OCI-LY7 (cell line): ENCODE data around the gene TBX4. TPM values are rescaled to one million over a fixed set of nuclear protein-coding genes. Genes with fewer than 3 reads are reported as not detected.

Source experiments
- BruUV-seq: library from RNA; stranded (reverse); fragments of 400-500 nt; replicated peaks from 2 replicates; lab custom pipeline; 2021; lab: Mats Ljungman, UMichigan
- CTCF ChIA-PET: fragments of 300-600 bp; sonication (Branson Sonifier 250); formaldehyde crosslinking; loops from one replicate; lab custom pipeline; 2022; ENCODE audit warnings: antibody characterized with exemption; ENCODE audit not compliant: unreplicated experiment; lab: Charles Lee
- POLR2A ChIA-PET: fragments of 300-600 bp; sonication (Branson Sonifier 250); formaldehyde crosslinking; loops from one replicate; lab custom pipeline; 2022; ENCODE audit warnings: antibody characterized with exemption; lab: Charles Lee
- DNase-seq: peaks from one replicate; pipeline ENCODE4 v3.0.0-alpha.2; 2015; ENCODE audit warnings: low spot score
- H2AFZ ChIP-seq: fragments of 200-600 bp; sonication (generic), shearing (Covaris generic); 2 replicates; pipeline ENCODE4 v1.6.1; 2014; ENCODE audit warnings: mild to moderate bottlenecking, antibody characterized with exemption, low read length, moderate library complexity
- H3K27ac ChIP-seq: fragments of 200-600 bp; sonication (generic); 2 replicates; pipeline ENCODE4 v1.5.1; 2014; ENCODE audit warnings: mixed run types, low read depth, mild to moderate bottlenecking, moderate library complexity, low read length, inconsistent platforms; ENCODE audit not compliant: poor library complexity, severe bottlenecking
- H3K36me3 ChIP-seq: fragments of 200-600 bp; sonication (generic); 2 replicates; pipeline ENCODE4 v1.6.1; 2014; ENCODE audit warnings: mild to moderate bottlenecking, antibody characterized with exemption, low read length, moderate library complexity, mixed read lengths; ENCODE audit not compliant: insufficient read depth
- H3K4me1 ChIP-seq: fragments of 200-600 bp; sonication (generic); 2 replicates; pipeline ENCODE4 v1.5.1; 2014; ENCODE audit warnings: mild to moderate bottlenecking, low read length; ENCODE audit not compliant: insufficient read depth, poor library complexity, severe bottlenecking
- H3K4me2 ChIP-seq: fragments of 200-600 bp; sonication (generic); 2 replicates; pipeline ENCODE4 v1.6.1; 2014; ENCODE audit warnings: mild to moderate bottlenecking, low read length
- H3K4me3 ChIP-seq: fragments of 200-600 bp; sonication (generic); 2 replicates; pipeline ENCODE4 v1.5.1; 2014; ENCODE audit warnings: mild to moderate bottlenecking, low read depth, low read length; ENCODE audit not compliant: poor library complexity, severe bottlenecking
- H3K79me2 ChIP-seq: fragments of 200-600 bp; sonication (generic); 2 replicates; pipeline ENCODE4 v1.6.1; 2016; ENCODE audit warnings: low read depth, mild to moderate bottlenecking, low read length, moderate library complexity, mixed read lengths; ENCODE audit not compliant: insufficient read depth
- H3K9me2 ChIP-seq: fragments of 200-600 bp; sonication (generic); 2 replicates; pipeline ENCODE4 v1.6.1; 2016; ENCODE audit warnings: mild to moderate bottlenecking, low read length, mixed read lengths; ENCODE audit not compliant: insufficient read depth
- H3K9me3 ChIP-seq: fragments of 200-600 bp; sonication (generic); 2 replicates; pipeline ENCODE4 v1.6.1; 2014; ENCODE audit warnings: mild to moderate bottlenecking, mixed run types, low read length, mixed read lengths
- H4K20me1 ChIP-seq: fragments of 200-600 bp; sonication (generic); 2 replicates; pipeline ENCODE4 v1.6.1; 2014; ENCODE audit warnings: mild to moderate bottlenecking, antibody characterized with exemption, low read length, moderate library complexity, mixed read lengths; ENCODE audit not compliant: insufficient read depth
- EZH2phosphoT487 ChIP-seq: fragments of 200-600 bp; sonication (generic); IDR thresholded peaks from 2 replicates; pipeline ENCODE4 v1.6.1; 2018; ENCODE audit warnings: low read depth, borderline replicate concordance, mild to moderate bottlenecking, mixed run types, antibody characterized with exemption, low read length, moderate library complexity, mixed read lengths
- intact Hi-C: fragments of 100-400 bp; cut with micrococcal nuclease; formaldehyde crosslinking; loops from one replicate; pipeline ENCODE4 v1.10.0; 2022; ENCODE audit not compliant: unreplicated experiment
- total RNA-seq, 2 experiments: library from RNA; depleted of rRNA in 1 of 2; stranded (reverse); fragments of >200 nt in 1 of 2; shearing (Covaris generic) in 1 of 2; gene quantifications; 2 replicates each; pipeline ENCODE4 v1.2.3, GENCODE V29; 2014 to 2022
- TF ChIP-seq, protein P1 (sequence below): fragments of 200-600 bp; sonication (generic); conservative IDR thresholded peaks from 2 replicates; pipeline ENCODE4 v1.5.1; 2014; ENCODE audit warnings: mild to moderate bottlenecking, antibody characterized with exemption, low read length, moderate library complexity, mixed read lengths

TBX4 gene
- total RNA-seq, 2 experiments from 2014 or later = not detected

DNA sequence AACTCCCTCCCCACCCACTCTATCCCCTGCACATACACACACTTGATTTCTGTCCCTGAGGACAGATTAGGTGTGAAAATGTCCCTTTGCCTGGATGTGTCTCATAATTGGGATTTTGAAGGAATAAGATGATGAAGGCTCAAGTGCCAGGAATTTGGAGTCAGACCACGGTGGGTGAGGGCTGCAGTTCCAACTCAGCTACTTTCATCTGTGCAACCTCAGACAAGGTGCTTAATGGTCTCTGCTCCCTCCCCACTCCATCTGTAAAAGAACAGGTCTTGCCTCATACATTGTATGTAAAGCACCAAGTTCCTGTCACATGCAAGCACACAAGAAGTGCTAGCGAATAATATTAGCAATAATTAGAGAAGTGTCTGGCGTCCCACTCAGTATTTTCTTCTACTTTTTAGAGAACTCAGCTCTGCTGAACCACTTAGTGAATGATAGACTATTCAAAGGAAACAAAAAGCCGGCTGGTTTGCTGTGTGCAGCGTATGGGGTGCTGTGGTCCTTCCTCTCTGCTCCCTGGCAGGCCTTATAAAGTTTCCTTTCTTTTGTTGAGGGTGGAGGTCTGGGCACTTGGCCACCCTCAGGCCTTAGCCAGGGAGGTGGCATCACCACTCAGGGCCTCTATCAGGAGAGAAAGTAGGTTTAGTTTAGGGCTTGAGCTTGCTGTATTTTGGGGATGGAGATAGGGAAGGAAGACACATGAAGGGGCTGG, 6.4 kb downstream of the TBX4 start:
- no peak for TF ChIP-seq EZH2phosphoT487
- TF ChIP-seq, protein P1, sequence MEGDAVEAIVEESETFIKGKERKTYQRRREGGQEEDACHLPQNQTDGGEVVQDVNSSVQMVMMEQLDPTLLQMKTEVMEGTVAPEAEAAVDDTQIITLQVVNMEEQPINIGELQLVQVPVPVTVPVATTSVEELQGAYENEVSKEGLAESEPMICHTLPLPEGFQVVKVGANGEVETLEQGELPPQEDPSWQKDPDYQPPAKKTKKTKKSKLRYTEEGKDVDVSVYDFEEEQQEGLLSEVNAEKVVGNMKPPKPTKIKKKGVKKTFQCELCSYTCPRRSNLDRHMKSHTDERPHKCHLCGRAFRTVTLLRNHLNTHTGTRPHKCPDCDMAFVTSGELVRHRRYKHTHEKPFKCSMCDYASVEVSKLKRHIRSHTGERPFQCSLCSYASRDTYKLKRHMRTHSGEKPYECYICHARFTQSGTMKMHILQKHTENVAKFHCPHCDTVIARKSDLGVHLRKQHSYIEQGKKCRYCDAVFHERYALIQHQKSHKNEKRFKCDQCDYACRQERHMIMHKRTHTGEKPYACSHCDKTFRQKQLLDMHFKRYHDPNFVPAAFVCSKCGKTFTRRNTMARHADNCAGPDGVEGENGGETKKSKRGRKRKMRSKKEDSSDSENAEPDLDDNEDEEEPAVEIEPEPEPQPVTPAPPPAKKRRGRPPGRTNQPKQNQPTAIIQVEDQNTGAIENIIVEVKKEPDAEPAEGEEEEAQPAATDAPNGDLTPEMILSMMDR = no peak
- no peaks in the 10 kb centered on the region for H3K9me3 ChIP-seq
- H3K36me3 ChIP-seq = no peaks in the 10 kb centered on the region
- H3K79me2 ChIP-seq = no peaks in the 10 kb centered on the region
- DNase-seq = peak; percentile 10
- POLR2A ChIA-PET = interaction anchor here (0.6 to 1.0 kb wide), 2 partner anchors 9 to 19 kb away, joined by 3 to 6 read pairs; no protein-coding TSS in a partner anchor
- CTCF ChIA-PET = no interaction called here
- no peak overlapping the region for H3K4me3 ChIP-seq
- peak overlapping the region; percentile 42; the same call in 1 of the 2 replicates for H2AFZ ChIP-seq
- H3K4me1 ChIP-seq = peaks cover 13% of the 10 kb centered on the region
- no peaks in the 10 kb centered on the region for H3K9me2 ChIP-seq
- no peak overlapping the region; the same call in 1 of the 2 replicates for H3K4me2 ChIP-seq
- BruUV-seq = no TSS peak
- H3K27ac ChIP-seq = no peak overlapping the region
- intact Hi-C loops = no loop called here
- H4K20me1 ChIP-seq = no peaks in the 10 kb centered on the region

DNA sequence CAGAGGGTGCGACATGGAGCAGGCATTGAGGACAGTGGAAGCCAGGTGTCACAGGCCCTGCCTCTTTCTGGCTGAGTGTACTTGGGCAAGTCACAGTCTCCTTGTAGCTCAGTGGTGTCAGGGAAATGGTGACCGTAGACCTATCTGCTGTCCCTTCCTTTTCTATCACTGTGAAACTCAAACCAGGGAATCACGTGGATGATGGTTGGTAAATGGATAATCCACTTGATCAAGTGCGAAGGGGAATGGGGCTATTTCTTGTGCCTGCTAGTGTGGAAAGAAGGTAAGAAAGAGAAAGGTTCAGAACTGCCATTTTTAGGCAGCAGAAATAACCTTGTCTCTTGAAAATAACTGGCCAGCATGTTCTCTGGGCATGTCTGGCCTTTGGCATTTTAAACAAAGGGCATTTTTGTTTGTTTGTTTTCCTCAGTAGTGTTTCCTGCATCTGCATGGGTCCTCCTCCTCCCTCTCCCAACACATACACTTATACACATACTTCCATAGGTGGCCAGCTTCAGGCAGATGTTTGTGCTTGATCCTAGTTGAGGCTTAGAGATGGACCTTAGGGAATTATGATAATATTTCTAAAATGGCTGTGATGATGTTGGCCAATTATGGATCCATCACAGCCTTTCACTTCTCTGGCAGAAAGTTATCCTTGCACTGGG, 7.1 kb downstream of the TBX4 start:
- ChIA-PET CTCF (no interaction called here), POLR2A (interaction anchor here (0.6 to 1.0 kb wide), 2 partner anchors 8 to 18 kb away, joined by 3 to 6 read pairs; no protein-coding TSS in a partner anchor)
- no TSS peak for BruUV-seq
- no peak for DNase-seq
- Histone ChIP-seq H2AFZ (no peak overlapping the region; the same call in 1 of the 2 replicates), H3K79me2 (no peaks in the 10 kb centered on the region), H3K9me3 (no peaks in the 10 kb centered on the region), H3K27ac (no peak overlapping the region), H3K4me2 (no peak overlapping the region; the same call in 1 of the 2 replicates), H3K4me3 (no peak overlapping the region), H4K20me1 (no peaks in the 10 kb centered on the region), H3K9me2 (no peaks in the 10 kb centered on the region), H3K4me1 (peaks cover 13% of the 10 kb centered on the region), H3K36me3 (no peaks in the 10 kb centered on the region)
- TF ChIP-seq EZH2phosphoT487 = no peak
- TF ChIP-seq, protein P1 = no peak
- intact Hi-C loops = no loop called here
